ENCODE results near the gene ATP1B4.

DNA sequence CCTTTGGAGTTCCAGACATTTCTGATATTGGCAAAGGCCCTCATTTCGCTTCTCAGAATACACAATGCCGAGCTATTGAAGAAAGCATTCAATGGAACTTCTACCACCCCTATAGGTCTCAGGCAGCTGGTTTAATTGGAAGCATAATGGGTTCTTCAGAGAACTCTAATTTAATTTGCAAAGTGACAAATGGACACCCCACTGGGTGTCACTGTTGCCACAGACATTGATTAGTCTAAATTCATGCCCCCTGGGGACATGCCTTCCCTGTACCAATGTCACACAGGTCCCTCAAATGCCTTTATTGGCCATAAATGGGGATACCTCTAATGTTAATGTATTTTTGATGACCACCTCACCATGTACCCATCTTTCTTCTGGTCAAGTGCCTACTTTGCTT, 27.7 kb upstream of the ATP1B4 start:
- TF ChIP-seq, protein P1, sequence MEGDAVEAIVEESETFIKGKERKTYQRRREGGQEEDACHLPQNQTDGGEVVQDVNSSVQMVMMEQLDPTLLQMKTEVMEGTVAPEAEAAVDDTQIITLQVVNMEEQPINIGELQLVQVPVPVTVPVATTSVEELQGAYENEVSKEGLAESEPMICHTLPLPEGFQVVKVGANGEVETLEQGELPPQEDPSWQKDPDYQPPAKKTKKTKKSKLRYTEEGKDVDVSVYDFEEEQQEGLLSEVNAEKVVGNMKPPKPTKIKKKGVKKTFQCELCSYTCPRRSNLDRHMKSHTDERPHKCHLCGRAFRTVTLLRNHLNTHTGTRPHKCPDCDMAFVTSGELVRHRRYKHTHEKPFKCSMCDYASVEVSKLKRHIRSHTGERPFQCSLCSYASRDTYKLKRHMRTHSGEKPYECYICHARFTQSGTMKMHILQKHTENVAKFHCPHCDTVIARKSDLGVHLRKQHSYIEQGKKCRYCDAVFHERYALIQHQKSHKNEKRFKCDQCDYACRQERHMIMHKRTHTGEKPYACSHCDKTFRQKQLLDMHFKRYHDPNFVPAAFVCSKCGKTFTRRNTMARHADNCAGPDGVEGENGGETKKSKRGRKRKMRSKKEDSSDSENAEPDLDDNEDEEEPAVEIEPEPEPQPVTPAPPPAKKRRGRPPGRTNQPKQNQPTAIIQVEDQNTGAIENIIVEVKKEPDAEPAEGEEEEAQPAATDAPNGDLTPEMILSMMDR (conservative IDR thresholded peaks at IDR 0.05; ENCODE audit: low read length), result peak; percentile 31
- TF ChIP-seq EZH2phosphoT487 (IDR thresholded peaks at IDR 0.05; ENCODE audit: borderline replicate concordance), result no peak
